HUES6 (cell line): ENCODE results near the gene SELENBP1.

ENCODE experiments used
- H3K27ac ChIP-seq: 2 replicates; pipeline ENCODE4 v1.7.0; 2013; ENCODE audit warnings: low read depth, mild to moderate bottlenecking, low read length, inconsistent platforms
- H3K27me3 ChIP-seq: 2 replicates; pipeline ENCODE4 v1.6.1; 2013; ENCODE audit warnings: low read length; ENCODE audit not compliant: control insufficient read depth, insufficient read depth
- H3K36me3 ChIP-seq: 2 replicates; pipeline ENCODE4 v1.6.1; 2013; ENCODE audit warnings: low read length; ENCODE audit not compliant: control insufficient read depth, insufficient read depth
- H3K4me1 ChIP-seq: 2 replicates; pipeline ENCODE4 v1.6.1; 2013; ENCODE audit warnings: low read length; ENCODE audit not compliant: control insufficient read depth, insufficient read depth
- H3K4me3 ChIP-seq: 2 replicates; pipeline ENCODE4 v1.5.1; 2013; ENCODE audit warnings: low read depth, low read length
- H3K9ac ChIP-seq: one replicate; pipeline ENCODE4 v1.6.1; 2013; ENCODE audit warnings: mild to moderate bottlenecking, low read length
- H3K9me3 ChIP-seq: 2 replicates; pipeline ENCODE4 v1.6.1; 2013; ENCODE audit warnings: low read depth, low read length; ENCODE audit not compliant: control insufficient read depth, insufficient read depth

SELENBP1 gene

DNA sequence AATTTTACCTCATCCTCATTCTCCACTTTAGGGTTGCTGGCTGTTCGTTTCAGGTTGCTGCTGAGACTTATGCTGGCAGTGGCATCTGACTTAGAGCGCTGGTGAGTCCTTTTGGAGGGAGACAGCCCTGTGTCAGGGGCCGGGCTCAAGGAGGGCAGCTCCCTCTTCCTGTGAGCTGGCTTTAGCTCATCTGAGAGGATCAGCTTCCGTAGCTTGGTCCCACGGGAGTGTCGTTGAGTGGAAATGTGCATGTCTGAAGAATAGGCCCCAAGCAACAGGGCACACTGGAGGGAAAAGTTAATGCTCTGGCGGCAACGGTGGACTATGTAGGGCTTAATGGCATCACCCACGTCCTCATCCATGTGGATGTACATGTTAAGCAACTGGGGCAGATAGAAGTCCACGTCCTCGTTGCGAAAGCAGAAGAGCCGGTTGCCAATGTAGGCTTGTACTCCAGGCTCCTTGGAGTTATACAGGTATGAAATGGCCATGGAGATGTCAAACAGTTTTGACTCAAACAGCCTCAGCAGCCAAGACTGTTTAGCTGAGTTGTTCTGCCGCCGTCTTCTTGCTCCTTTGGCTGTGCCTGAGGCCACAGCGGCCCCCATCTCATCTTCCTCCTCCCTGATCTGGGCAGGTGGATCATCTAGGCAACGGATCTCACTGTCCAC is 56.8 kb downstream of the SELENBP1 start:
- Histone ChIP-seq H3K4me3 (no peak overlapping the region), H3K36me3 (peaks cover 56% of the 10 kb centered on the region), H3K4me1 (peaks cover 14% of the 10 kb centered on the region; the same call in 1 of the 2 replicates), H3K9ac (no peak overlapping the region), H3K27me3 (no peaks in the 10 kb centered on the region), H3K27ac (no peak overlapping the region), H3K9me3 (no peaks in the 10 kb centered on the region)
